Liver (tissue), 9 donors: ENCODE data around the gene GXYLT1. TPM values are rescaled to one million over a fixed set of nuclear protein-coding genes. Genes with fewer than 3 reads are reported as not detected.

Experiments
- DNase-seq: peaks from one replicate; pipeline ENCODE4 v3.0.0-alpha.2; 2017; ENCODE audit warnings: low spot score
- H3K27ac ChIP-seq, 2 donors: one replicate each; pipeline ENCODE4 v1.7.0; 2013; ENCODE audit warnings: inconsistent platforms in 2 of 2, low read length in 2 of 2, control low read depth in 1 of 2, low read depth in 1 of 2, mild to moderate bottlenecking in 1 of 2
- H3K27me3 ChIP-seq, 4 donors: one replicate each; pipeline versions ENCODE4 v1.6.1 to v1.7.0; 2013; ENCODE audit warnings: low read length in 3 of 4, inconsistent platforms in 1 of 4, mild to moderate bottlenecking in 1 of 4, moderate library complexity in 1 of 4; ENCODE audit not compliant: control insufficient read depth in 4 of 4, insufficient read depth in 4 of 4
- H3K36me3 ChIP-seq, 4 donors: one replicate each; pipeline versions ENCODE4 v1.6.1 to v1.7.0; 2013; ENCODE audit warnings: low read length in 3 of 4, mild to moderate bottlenecking in 3 of 4, low read depth in 1 of 4, moderate library complexity in 1 of 4; ENCODE audit not compliant: control insufficient read depth in 4 of 4, insufficient read depth in 3 of 4
- H3K4me1 ChIP-seq, 4 donors: one replicate each; pipeline versions ENCODE4 v1.6.1 to v1.7.0; 2013; ENCODE audit warnings: low read length in 3 of 4, mild to moderate bottlenecking in 3 of 4, moderate library complexity in 1 of 4; ENCODE audit not compliant: control insufficient read depth in 4 of 4, insufficient read depth in 4 of 4
- H3K4me3 ChIP-seq, 3 donors: one replicate each; pipeline versions ENCODE4 v1.6.1 to v1.7.0; 2013; ENCODE audit warnings: low read length in 3 of 3, control low read depth in 1 of 3, low read depth in 1 of 3, mild to moderate bottlenecking in 1 of 3
- H3K9ac ChIP-seq, 2 donors: one replicate each; pipeline ENCODE4 v1.7.0; 2013; ENCODE audit warnings: low read length in 2 of 2, mild to moderate bottlenecking in 2 of 2, moderate library complexity in 2 of 2, control low read depth in 1 of 2, low read depth in 1 of 2
- H3K9me3 ChIP-seq, 4 donors: one replicate each; pipeline versions ENCODE4 v1.6.1 to v1.7.0; 2013; ENCODE audit warnings: low read length in 3 of 4; ENCODE audit not compliant: control insufficient read depth in 4 of 4
- EGR1 ChIP-seq, 2 donors: IDR thresholded peaks; 2 replicates each; pipeline ENCODE4 v1.6.1; 2016 to 2018; ENCODE audit warnings: antibody characterized with exemption in 2 of 2, low read depth in 2 of 2
- FOXA1 ChIP-seq: IDR thresholded peaks from 2 replicates; pipeline ENCODE4 v1.6.1; 2016; ENCODE audit warnings: antibody characterized with exemption
- FOXA2 ChIP-seq: IDR thresholded peaks from 2 replicates; pipeline ENCODE4 v1.6.1; 2016; ENCODE audit warnings: antibody characterized with exemption
- GABPA ChIP-seq, 2 donors: IDR thresholded peaks in 1 of 2; conservative IDR thresholded peaks in 1 of 2; 2 replicates each; pipeline ENCODE4 v1.6.1; 2016; ENCODE audit warnings: antibody characterized with exemption in 2 of 2, mild to moderate bottlenecking in 1 of 2, moderate library complexity in 1 of 2
- HNF4A ChIP-seq, 2 donors: conservative IDR thresholded peaks; 2 replicates each; pipeline ENCODE4 v1.6.1; 2016; ENCODE audit warnings: antibody characterized with exemption in 2 of 2, mild to moderate bottlenecking in 2 of 2
- HNF4G ChIP-seq: IDR thresholded peaks from 2 replicates; pipeline ENCODE4 v1.6.1; 2016; ENCODE audit warnings: antibody characterized with exemption
- JUND ChIP-seq, 2 donors: IDR thresholded peaks; 2 replicates each; pipeline ENCODE4 v1.6.1; 2016; ENCODE audit warnings: antibody characterized with exemption in 2 of 2
- NR2F2 ChIP-seq: IDR thresholded peaks from 2 replicates; pipeline ENCODE4 v1.6.1; 2016; ENCODE audit warnings: antibody characterized with exemption
- RAD21 ChIP-seq, 2 donors: IDR thresholded peaks; 2 replicates each; pipeline ENCODE4 v1.6.1; 2016; ENCODE audit warnings: antibody characterized with exemption in 2 of 2, mild to moderate bottlenecking in 2 of 2
- RXRA ChIP-seq, 2 donors: IDR thresholded peaks; 2 replicates each; pipeline ENCODE4 v1.6.1; 2017 to 2018; ENCODE audit warnings: antibody characterized with exemption in 2 of 2, mild to moderate bottlenecking in 1 of 2
- SP1 ChIP-seq: IDR thresholded peaks from 2 replicates; pipeline ENCODE4 v1.6.1; 2018; ENCODE audit warnings: antibody characterized with exemption, mild to moderate bottlenecking
- TAF1 ChIP-seq: conservative IDR thresholded peaks from 2 replicates; pipeline ENCODE4 v1.6.1; 2016; ENCODE audit warnings: antibody characterized with exemption, mild to moderate bottlenecking
- YY1 ChIP-seq: IDR thresholded peaks from 2 replicates; pipeline ENCODE4 v1.6.1; 2016; ENCODE audit warnings: antibody characterized with exemption, mild to moderate bottlenecking
- WGBS: extraction: QIAGEN DNeasy Blood & Tissue Kit; methylation state at CpG from one replicate; pipeline ENCODE4 v1.1.7; 2013; 5-methylcytosine and 5-hydroxymethylcytosine counted together
- polyA plus RNA-seq, 2 donors: library from polyadenylated mRNA; stranded (reverse) in 1 of 2; unstranded in 1 of 2; fragments of 200-250 nt in 1 of 2; fragments of >200 nt in 1 of 2; fragmentation: Nextera tagmentation in 1 of 2; extraction: Ambion mirVana in 1 of 2; gene quantifications; one replicate each; pipeline versions ENCODE4 v1.2.1 to v1.2.3, GENCODE V29; 2013 to 2015
- total RNA-seq, 2 donors: library from RNA; depleted of rRNA; stranded (reverse); fragments of >200 nt; gene quantifications; one replicate each; pipeline ENCODE4 v1.2.3, GENCODE V29; 2014
- TF ChIP-seq, protein P1 (sequence below): IDR thresholded peaks from 2 replicates; pipeline ENCODE4 v1.6.1; 2016; ENCODE audit warnings: antibody characterized with exemption
- TF ChIP-seq, protein P2 (sequence below): IDR thresholded peaks from 2 replicates; pipeline ENCODE4 v1.6.1; 2016; ENCODE audit warnings: antibody characterized with exemption, mild to moderate bottlenecking
- TF ChIP-seq, protein P3 (sequence below): fragments of 150-350 bp; IDR thresholded peaks from 2 replicates; pipeline ENCODE4 v1.5.1; 2017; ENCODE audit warnings: improper control_type of control experiment, low read depth, low read length; ENCODE audit not compliant: missing input control
- TF ChIP-seq, protein P4 (sequence below): IDR thresholded peaks from 2 replicates; pipeline ENCODE4 v1.6.1; 2016; ENCODE audit warnings: antibody characterized with exemption
- TF ChIP-seq, protein P5 (sequence below): IDR thresholded peaks from 2 replicates; pipeline ENCODE4 v1.6.1; 2016; ENCODE audit warnings: antibody characterized with exemption
- donor health status: healthy.
- donor health status: healthy.
- donor health status: healthy.
- donor health status: healthy.
- donor health status: healthy.

GXYLT1 gene
- total and polyA plus RNA-seq, 4 donors = 2.8 to 13.7 (median 7.6) TPM

DNA sequence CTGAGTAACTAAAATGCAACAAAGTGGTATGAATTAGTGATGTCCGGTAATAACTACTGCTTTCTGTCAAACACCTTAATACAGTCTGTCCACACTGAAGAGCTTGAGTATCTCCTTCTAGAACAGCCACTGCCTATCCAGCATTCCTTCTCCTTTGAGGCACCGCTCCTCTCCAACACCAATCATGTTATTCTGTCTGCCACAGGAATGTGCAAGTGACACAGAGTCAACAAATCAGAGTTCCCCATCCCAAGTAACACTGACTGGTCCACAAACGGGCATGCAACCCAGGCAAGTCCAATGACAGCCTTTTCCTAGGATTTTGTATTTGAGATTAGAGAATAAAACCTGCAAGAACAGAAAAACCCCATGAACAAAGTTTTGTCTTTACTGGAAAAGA, 3.8 kb downstream of the GXYLT1 start:
- H3K4me3 ChIP-seq = no peak overlapping the region
- DNase-seq = no peak

More for the DNA sequence above, 3.8 kb downstream of the GXYLT1 start:
- no peak for TF ChIP-seq FOXA2
- TF ChIP-seq RAD21 (IDR thresholded peaks at IDR 0.05) = no peak
- no peak for TF ChIP-seq HNF4G
- TF ChIP-seq, protein P1, sequence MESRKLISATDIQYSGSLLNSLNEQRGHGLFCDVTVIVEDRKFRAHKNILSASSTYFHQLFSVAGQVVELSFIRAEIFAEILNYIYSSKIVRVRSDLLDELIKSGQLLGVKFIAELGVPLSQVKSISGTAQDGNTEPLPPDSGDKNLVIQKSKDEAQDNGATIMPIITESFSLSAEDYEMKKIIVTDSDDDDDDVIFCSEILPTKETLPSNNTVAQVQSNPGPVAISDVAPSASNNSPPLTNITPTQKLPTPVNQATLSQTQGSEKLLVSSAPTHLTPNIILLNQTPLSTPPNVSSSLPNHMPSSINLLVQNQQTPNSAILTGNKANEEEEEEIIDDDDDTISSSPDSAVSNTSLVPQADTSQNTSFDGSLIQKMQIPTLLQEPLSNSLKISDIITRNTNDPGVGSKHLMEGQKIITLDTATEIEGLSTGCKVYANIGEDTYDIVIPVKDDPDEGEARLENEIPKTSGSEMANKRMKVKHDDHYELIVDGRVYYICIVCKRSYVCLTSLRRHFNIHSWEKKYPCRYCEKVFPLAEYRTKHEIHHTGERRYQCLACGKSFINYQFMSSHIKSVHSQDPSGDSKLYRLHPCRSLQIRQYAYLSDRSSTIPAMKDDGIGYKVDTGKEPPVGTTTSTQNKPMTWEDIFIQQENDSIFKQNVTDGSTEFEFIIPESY = no peak
- no peak for TF ChIP-seq FOXA1
- no peak for TF ChIP-seq NR2F2
- TF ChIP-seq TAF1 = no peak
- TF ChIP-seq, protein P2, sequence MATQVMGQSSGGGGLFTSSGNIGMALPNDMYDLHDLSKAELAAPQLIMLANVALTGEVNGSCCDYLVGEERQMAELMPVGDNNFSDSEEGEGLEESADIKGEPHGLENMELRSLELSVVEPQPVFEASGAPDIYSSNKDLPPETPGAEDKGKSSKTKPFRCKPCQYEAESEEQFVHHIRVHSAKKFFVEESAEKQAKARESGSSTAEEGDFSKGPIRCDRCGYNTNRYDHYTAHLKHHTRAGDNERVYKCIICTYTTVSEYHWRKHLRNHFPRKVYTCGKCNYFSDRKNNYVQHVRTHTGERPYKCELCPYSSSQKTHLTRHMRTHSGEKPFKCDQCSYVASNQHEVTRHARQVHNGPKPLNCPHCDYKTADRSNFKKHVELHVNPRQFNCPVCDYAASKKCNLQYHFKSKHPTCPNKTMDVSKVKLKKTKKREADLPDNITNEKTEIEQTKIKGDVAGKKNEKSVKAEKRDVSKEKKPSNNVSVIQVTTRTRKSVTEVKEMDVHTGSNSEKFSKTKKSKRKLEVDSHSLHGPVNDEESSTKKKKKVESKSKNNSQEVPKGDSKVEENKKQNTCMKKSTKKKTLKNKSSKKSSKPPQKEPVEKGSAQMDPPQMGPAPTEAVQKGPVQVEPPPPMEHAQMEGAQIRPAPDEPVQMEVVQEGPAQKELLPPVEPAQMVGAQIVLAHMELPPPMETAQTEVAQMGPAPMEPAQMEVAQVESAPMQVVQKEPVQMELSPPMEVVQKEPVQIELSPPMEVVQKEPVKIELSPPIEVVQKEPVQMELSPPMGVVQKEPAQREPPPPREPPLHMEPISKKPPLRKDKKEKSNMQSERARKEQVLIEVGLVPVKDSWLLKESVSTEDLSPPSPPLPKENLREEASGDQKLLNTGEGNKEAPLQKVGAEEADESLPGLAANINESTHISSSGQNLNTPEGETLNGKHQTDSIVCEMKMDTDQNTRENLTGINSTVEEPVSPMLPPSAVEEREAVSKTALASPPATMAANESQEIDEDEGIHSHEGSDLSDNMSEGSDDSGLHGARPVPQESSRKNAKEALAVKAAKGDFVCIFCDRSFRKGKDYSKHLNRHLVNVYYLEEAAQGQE = no peak
- no peak for TF ChIP-seq EGR1 (IDR thresholded peaks at IDR 0.05; ENCODE audit: low read depth in 2 of 2)
- TF ChIP-seq, protein P3, sequence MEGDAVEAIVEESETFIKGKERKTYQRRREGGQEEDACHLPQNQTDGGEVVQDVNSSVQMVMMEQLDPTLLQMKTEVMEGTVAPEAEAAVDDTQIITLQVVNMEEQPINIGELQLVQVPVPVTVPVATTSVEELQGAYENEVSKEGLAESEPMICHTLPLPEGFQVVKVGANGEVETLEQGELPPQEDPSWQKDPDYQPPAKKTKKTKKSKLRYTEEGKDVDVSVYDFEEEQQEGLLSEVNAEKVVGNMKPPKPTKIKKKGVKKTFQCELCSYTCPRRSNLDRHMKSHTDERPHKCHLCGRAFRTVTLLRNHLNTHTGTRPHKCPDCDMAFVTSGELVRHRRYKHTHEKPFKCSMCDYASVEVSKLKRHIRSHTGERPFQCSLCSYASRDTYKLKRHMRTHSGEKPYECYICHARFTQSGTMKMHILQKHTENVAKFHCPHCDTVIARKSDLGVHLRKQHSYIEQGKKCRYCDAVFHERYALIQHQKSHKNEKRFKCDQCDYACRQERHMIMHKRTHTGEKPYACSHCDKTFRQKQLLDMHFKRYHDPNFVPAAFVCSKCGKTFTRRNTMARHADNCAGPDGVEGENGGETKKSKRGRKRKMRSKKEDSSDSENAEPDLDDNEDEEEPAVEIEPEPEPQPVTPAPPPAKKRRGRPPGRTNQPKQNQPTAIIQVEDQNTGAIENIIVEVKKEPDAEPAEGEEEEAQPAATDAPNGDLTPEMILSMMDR = no peak
- TF ChIP-seq, protein P4, sequence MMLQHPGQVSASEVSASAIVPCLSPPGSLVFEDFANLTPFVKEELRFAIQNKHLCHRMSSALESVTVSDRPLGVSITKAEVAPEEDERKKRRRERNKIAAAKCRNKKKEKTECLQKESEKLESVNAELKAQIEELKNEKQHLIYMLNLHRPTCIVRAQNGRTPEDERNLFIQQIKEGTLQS = no peak
- TF ChIP-seq JUND (IDR thresholded peaks at IDR 0.05) = no peak
- no peak for TF ChIP-seq RXRA (IDR thresholded peaks at IDR 0.05)
- no peak for TF ChIP-seq YY1
- TF ChIP-seq GABPA (IDR thresholded peaks at IDR 0.05 in 1 of 2, conservative IDR thresholded peaks at IDR 0.05 in 1 of 2) = no peak
- no peak for TF ChIP-seq SP1
- TF ChIP-seq, protein P5, sequence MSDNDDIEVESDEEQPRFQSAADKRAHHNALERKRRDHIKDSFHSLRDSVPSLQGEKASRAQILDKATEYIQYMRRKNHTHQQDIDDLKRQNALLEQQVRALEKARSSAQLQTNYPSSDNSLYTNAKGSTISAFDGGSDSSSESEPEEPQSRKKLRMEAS = no peak
- TF ChIP-seq HNF4A (conservative IDR thresholded peaks at IDR 0.05) = no peak
- H3K27me3 ChIP-seq = no peaks in the 10 kb centered on the region
- H3K4me1 ChIP-seq = peaks cover 0 to 20% (median 15%) of the 10 kb centered on the region in 4 donors
- no peaks in the 10 kb centered on the region for H3K36me3 ChIP-seq
- H3K27ac ChIP-seq = no peak overlapping the region
- no peaks in the 10 kb centered on the region for H3K9me3 ChIP-seq
- H3K9ac ChIP-seq = no peak overlapping the region
- 50% methylated on average over 3 of the region's 3 CpGs for WGBS
